Activated T-cell treated with anti-CD3 and anti-CD28 coated beads for 24 hours (primary cell): ENCODE data around the gene PNMA8C.
"Not testable (repeated sequence)": the region's sequence is repeated elsewhere in the genome, so short reads cannot be mapped to it uniquely, and the experiment has no call there.

Experiments
- DNase-seq: peaks from one replicate; pipeline ENCODE4 v3.0.0-alpha.2; 2020; ENCODE audit warnings: low read depth

The PNMA8C gene

DNA sequence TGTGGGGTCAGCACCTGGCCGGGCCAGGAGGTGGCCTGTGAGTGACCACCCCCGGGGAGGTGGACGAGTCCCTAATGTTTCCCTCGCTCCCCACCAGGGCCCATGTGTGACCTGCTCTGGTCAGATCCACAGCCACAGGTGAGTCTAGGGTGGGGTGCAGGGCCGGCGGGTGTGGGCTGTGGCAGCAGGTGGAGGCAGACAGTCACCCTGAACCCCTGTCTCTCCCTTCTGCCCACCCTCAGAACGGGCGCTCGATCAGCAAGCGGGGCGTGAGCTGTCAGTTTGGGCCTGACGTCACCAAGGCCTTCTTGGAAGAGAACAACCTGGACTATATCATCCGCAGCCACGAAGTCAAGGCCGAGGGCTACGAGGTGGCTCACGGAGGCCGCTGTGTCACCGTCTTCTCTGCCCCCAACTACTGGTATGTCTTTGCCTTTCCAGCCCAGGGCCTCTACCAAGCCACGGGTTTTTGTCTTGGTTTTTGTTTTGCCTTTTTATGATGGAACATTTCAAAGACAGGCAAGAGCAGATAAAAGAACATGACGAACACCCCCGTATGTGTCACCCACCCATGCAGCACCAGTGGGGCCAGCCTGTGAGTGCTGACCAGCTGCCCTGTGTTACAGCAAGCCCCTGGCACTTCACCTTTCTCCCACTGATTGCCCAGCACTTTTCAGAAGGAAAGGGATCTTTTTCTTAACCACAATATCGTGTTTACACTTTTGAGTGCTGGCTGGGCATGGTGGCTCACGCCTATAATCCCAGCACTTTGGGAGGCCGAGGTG is 40.2 kb downstream of the PNMA8C start:
- DNase-seq: no peak

DNA sequence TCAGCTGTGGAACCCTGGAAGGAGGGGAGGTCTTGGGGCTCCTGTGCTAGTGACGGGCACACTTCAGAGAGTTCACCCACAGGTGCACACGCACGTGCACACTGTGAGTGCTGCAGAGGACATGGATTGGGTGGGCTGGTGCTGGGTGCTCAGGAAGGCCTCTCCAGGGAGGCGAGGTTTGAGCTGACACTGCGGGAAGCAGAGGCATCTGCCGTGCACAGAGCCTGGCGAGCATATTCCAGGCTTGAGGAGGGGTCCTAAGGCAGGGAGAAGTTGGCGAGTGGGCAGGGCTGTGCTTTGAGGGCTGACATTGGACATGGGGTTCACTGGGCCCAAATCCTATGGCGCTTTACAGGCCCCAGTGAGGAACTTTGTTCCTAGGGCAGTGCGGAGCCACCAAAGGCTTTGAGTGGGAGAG is 41.0 kb downstream of the PNMA8C start:
- no peak for DNase-seq

DNA sequence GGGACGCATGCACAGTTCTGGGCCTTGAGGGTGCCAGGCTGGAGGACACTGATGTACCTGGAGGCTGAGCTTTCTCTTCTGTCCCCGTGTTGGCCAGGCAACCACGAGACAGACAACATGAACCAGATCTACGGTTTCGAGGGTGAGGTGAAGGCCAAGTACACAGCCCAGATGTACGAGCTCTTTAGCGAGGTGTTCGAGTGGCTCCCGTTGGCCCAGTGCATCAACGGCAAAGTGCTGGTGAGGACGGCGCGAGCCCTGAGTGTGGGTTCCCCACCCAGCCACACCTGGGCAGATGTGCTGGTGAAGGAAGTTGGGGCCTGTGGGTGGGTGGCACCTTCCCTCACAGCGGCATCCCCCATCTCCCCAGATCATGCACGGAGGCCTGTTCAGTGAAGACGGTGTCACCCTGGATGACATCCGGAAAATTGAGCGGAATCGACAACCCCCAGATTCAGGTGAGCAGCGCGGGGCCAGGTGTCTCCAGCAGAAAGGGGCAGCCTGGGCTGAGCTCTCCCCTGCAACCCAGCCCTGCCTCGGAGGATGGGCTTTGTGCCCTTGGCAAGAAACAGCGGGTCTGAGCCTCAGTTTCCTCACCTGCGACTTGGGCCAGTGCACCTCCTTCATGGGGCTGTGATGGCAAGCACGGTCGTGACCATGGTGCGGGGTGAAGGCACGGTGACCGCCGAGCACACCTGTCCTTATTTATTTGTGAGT is 41.6 kb downstream of the PNMA8C start:
- DNase-seq: no peak

DNA sequence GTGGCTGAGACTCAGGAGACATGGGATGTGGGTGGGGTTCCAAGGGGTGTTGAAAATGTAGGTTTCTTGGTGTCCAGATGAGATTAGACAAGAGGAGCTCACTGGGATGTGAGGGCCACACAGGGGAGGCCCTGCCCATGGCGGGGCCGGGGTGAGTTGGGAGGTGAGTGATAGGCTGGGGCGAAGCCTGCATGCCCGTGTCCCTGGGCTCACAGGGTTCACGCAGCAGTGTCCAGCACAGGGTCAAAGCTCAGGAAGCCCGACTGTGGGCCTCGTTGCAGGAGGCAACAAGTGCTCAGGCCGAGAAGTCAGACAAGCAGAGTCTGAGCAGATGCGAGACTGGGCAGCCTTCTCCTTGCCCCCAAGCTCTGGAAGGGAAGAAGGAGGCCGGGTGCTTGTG is 42.6 kb downstream of the PNMA8C start:
- DNase-seq: no peak

DNA sequence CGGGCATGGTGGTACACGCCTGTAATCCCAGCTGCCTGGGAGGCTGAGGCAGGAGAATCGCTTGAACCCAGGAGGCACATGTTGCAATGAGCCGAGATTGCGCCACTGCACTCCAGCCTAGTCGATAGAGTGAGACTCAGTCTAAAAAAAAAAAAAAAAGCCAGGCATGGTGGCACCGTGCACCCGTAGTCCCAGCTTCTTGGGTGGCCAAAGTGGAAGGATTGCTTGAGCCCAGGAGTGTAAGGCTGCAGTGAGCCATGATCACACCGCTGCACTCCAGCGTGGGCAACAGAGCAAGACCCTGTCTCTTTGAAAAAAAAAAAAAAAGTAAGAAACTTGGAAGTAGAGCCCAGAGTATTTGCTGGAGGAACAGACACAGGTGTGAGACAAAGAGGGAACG is 43.1 kb downstream of the PNMA8C start:
- DNase-seq: no peak

DNA sequence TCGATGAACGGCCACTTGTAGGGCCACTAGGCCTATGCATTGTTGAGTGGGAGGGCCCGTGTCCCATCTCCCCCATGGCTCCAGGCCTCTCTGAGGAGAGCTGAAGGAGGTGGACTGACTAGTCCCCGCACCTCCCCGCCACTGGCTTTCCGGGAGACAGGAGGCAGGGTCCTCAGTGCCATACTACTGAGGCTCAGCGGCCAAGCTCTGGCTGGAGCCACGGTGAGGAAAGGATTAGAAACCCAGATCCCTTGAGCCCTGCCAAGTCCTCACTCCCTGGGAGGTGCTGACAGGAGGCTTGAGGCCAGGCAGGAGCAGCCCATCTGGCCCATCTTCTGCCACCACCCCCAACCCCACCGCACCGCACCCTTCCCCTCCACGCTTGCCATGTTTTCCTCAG is 44.3 kb downstream of the PNMA8C start:
- no peak for DNase-seq

DNA sequence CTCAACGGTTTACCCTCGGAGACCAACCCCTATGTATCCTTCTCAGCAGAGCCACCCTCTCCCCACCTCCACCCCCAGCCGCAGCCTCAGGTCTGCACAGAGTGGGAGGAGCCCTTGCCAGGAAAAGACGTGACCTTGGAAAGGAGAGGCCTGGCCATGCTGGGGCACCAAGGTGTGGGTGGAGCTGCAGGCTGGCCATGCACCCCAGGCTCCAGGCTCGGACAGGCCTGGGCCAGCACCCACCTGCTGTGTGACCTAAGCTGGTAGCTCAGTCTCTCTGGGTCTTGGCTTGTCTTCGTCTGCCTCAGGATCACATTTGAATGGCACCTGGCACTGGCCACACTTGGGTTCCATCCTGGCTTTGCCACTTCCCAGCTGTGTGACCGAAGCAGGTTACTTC is 44.9 kb downstream of the PNMA8C start:
- no peak for DNase-seq

DNA sequence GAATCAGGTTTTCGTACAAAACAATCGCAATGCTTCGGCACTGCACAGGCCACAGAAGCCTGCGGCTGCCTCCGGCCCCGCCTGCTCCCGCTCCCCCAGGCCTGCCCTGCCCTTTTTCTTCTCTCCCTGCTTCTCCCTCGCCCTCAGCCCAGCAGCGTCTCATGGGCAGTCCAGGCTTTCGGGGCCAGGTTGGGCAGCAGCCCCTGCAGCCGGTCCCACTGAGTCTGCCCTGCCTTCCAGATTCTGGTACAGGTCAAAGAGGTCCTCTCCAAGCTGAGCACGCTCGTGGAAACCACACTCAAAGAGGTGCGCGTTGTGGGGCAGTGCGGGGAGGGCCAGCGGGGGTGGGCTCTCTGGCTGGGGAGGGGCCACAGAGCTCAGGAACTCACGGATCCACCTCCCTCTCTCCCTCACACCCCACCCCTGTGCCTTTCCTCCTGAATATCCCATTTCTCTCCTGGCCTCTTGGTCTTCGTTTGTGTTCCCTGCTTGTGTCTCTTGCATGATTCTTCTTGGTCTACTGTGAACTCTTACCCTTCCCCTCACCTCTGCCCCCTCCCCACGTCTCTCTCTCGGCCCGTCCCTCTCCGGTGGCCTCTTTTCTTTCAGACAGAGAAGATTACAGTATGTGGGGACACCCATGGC is 45.4 kb downstream of the PNMA8C start:
- no peak for DNase-seq

DNA sequence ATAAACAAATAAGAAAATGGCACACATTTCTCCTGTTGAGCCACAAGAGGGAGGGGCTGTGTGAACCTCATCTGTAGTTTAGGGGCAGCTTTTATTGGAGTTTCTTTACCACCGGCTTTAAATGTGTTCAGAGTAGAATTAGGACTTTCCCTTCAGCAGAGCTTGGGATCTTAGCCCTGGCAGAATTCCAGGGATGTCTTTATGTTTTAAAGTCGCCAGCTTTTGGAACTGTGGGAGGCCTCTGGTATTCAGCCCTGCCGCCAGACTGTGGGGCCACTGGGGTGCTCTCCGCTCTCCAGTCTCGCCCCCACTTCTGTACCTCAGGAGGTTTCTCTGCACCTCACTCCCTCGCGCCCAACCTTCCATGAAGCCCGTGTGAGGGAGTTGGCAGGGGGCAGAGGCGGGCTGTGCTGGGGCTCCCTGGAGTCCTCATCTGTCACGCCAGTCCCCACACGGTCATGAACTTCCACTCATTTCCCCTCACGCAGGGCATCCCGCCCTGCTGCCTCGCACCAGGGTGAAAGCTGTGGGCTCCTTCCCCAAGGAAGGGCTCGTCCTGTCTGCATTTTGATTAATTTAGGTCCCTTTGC is 46.9 kb downstream of the PNMA8C start:
- no peak for DNase-seq

DNA sequence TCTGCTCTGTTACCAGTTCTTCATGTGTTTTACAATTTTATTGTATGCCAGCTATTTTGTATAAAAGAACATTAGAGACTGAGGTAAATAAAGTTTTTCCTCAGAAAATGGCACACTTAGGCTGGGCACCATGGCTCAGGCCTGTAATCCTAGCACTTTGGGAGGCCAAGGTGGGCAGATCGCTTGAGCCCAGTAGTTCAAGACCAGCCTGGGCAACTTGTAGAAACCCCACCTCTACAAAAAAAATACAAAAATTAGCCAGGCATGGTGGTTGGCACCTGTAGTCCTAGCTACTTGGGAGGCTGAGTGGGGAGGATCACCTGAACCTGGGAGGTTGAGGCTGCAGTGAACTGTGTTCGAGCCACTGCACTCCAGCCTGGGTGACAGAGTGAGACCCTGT is 47.4 kb downstream of the PNMA8C start:
- no peak for DNase-seq

DNA sequence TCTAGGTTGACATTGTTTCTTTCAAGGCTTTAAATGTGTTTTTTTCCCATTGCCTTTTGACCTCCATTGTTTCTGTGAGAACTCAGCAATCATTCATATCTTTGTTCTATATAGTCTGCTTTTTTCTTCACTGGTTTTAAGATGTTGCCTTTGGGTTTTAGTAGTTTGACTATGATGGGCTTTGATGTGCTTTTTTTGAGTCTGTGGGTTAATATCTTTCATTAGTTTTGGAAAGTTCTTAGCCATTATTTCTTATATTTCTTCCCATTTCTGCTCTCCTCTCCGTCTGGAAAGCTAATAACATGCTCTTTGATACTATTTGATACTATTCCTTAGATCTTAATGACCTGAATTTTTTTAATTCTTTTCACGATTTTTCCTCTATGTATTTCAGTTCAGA is 48.0 kb downstream of the PNMA8C start:
- DNase-seq: no peak

DNA sequence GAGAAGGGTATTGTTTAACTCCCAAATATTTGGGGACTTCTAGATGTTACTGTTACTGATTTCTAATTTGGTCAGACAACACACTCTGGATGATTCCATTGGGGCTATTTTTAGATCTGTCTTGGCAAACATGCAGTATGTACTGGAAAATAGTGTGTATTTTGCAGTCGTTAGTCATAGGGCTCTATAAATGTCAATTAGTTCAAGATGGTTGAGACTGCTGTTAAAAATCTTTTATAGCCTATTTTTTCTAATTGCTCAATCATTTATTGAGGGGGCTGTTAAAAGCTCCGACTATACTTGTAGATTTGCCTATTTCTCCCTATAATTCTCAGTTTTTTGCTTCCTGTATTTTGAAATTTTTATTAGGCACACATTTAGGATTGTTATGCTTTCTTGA is 50.5 kb downstream of the PNMA8C start:
- no peak for DNase-seq

DNA sequence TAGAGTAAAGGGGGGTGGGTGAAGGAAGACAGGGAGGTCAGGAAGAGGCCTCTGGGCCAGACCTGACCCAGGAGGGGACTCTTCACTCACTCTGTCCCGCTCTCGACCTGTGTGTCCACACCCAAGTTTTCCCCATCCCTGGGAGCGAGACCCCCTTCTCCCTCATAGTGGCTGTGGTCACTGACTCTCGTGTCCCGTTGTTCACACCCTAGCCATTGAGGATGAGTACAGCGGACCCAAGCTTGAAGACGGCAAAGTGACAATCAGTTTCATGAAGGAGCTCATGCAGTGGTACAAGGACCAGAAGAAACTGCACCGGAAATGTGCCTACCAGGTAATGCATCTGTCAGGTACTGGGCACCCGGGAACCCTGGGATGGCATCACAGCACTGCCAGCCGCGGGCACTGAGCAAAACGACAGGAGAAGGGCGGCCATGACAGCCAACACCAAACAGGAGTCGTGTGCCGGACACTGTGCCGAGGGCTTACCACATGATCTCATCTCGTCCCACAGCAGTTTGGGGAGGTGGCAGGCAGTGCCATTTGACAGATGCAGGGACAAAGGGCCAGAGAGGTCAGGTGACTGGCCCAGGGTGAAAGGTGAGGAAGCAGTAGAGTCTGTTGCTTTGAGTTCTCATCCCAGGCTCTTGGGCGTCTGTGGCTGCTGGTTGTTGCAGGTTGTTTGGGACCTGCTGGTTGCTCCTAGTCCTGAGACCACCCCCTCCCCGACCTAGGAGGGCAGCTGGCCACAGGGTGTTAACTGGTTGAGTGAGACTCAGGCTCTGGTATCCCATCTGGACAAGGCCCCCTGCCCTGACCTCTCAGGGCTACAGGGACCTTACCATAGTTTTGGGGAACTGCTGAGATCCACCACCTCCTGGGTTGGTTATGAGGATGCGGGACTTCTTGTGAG is 52.2 kb downstream of the PNMA8C start:
- no peak for DNase-seq

DNA sequence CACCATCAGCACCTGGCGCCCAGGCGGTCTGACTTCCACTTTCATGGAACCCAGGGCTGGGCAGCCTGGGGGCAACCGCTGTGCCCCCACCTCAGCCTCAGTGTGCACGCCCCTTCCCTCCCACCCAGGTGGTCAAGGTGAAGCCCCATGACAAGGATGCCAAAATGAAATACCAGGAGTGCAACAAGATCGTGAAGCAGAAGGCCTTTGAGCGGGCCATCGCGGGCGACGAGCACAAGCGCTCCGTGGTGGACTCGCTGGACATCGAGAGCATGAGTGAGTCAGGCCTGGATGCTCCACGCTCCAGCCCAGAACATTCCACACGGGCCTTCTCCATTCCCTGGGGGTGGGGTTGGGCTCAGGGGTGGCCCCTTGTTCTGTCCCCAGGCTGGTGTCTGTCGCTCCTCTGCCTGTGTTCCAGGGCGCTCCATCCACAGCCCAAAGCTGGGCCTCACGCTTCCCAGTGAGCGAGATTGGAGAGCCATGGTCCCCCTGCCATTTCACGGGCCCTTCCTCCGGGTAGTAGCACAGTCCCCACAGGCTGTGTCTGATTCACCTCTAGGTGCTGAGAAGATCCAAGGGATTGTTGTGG is 53.2 kb downstream of the PNMA8C start:
- DNase-seq: not testable (repeated sequence)
